NCI-H1105 (cell line): ENCODE measurements around the gene EVA1C.

Experiments
- DNase-seq: peaks from one replicate; lab custom pipeline; 2025; lab: John Stamatoyannopoulos, UW

EVA1C gene

DNA sequence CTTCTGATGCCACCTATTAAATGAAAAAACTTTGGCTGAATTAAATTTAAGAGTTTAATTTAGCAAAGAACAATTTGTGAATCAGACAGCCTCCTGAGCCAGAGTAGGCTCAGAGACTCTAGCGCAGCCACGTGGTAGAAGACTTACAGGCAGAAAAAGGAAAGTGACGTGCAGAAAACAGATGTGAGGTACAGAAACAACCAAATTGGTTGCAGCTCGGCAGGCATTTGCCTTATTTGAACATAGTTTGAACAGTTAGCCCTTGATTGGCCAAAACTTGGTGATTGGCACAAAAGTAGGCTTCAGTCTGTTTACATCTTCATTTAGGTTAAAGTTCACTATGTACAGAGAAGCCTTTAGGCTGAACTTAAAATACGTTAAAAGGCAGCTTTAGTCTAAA is 149.9 kb downstream of the EVA1C start:
- DNase-seq: no peak

DNA sequence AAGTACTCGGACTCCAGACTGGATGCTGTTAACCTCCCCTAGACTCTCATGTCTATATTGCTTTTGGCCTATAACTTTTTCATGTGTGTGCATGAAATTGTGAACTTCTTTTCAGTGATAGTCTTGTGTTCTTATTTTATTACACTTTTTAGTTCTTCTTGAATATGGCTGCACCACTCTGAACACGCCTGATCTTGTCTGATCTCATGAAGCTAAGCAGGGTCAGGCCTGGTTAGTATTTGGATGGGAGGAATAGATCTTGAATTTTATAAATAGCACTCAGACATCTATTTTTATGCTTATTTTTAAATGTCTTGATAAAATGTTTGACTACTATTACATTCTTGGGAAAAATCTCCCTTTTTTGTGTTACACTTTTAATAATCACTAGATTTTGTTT is 150.4 kb downstream of the EVA1C start:
- DNase-seq: no peak
